Activated CD8-positive, alpha-beta T cell treated with anti-CD3 and anti-CD28 coated beads, Interleukin-2, amount 10 ng/mL, durations not matched to agents 7 days and 5 days (primary cell): ENCODE measurements around the gene MAGI2. TPM values are rescaled to one million over a fixed set of nuclear protein-coding genes. Genes with fewer than 3 reads are reported as not detected.
A peak's percentile ranks its signal among the peaks of the same experiment; 100 is the strongest.
"Not testable (repeated sequence)": the region's sequence is repeated elsewhere in the genome, so short reads cannot be mapped to it uniquely, and the experiment has no call there.

Source experiments
- ATAC-seq: fragments of 150-1000 bp; cut with Tn5 transposase; one replicate; pipeline ENCODE4 v1.10.0; 2021; ENCODE audit warnings: moderate library complexity
- CTCF ChIA-PET: fragments of 350-600 bp; sonication (Branson Sonifier 250); formaldehyde crosslinking; loops from one replicate; lab custom pipeline; 2021; ENCODE audit warnings: antibody characterized with exemption; lab: Charles Lee
- POLR2A ChIA-PET: fragments of 350-600 bp; sonication (Branson Sonifier 250); formaldehyde crosslinking; loops from one replicate; lab custom pipeline; 2021; ENCODE audit warnings: antibody characterized with exemption; lab: Charles Lee
- DNase-seq: peaks from one replicate; pipeline ENCODE4 v3.0.0-alpha.2; 2020
- H3K27ac Mint-ChIP-seq: one replicate; pipeline ENCODE4 v1.8.0; 2021; ENCODE audit warnings: mild to moderate bottlenecking, mixed read lengths
- H3K27me3 Mint-ChIP-seq: one replicate; pipeline ENCODE4 v1.8.0; 2021; ENCODE audit warnings: low read depth, mixed read lengths
- H3K36me3 Mint-ChIP-seq: one replicate; pipeline ENCODE4 v1.8.0; 2021; ENCODE audit warnings: low read depth, mixed read lengths
- H3K4me1 Mint-ChIP-seq: one replicate; pipeline ENCODE4 v1.8.0; 2021; ENCODE audit warnings: low read depth, mixed read lengths
- H3K4me3 Mint-ChIP-seq: one replicate; pipeline ENCODE4 v1.8.0; 2021; ENCODE audit warnings: mild to moderate bottlenecking, mixed read lengths
- H3K9me3 Mint-ChIP-seq: one replicate; pipeline ENCODE4 v1.8.0; 2022; ENCODE audit warnings: mixed read lengths; ENCODE audit not compliant: insufficient read depth
- total RNA-seq, 2 experiments: library from RNA; stranded (reverse); gene quantifications; one replicate each; pipeline ENCODE4 v1.2.3, GENCODE V29; 2021

The MAGI2 gene
- total RNA-seq, 2 experiments from 2014 or later: 0.05 TPM; not detected in 1

GRCh38 chr7:79464051-79464450 is 10.6 kb upstream of the MAGI2 start:
- ATAC-seq: no peak
- H3K9me3 Mint-ChIP-seq: no peaks in the 10 kb centered on the region
- POLR2A ChIA-PET: no interaction called here

GRCh38 chr7:79462390-79462789 is 8.9 kb upstream of the MAGI2 start:
- Mint-ChIP-seq H3K27me3 (peaks cover 5% of the 10 kb centered on the region), H3K4me1 (no peaks in the 10 kb centered on the region), H3K4me3 (no peak overlapping the region), H3K27ac (no peak overlapping the region), H3K36me3 (no peaks in the 10 kb centered on the region), H3K9me3 (no peaks in the 10 kb centered on the region)
- CTCF ChIA-PET: no interaction called here
- ATAC-seq (no peak), DNase-seq (no peak)
- POLR2A ChIA-PET: no interaction called here

More at GRCh38 chr7:79464051-79464450, 10.6 kb upstream of the MAGI2 start:
- Mint-ChIP-seq H3K27ac (no peak overlapping the region), H3K4me3 (no peak overlapping the region), H3K36me3 (no peaks in the 10 kb centered on the region), H3K4me1 (no peaks in the 10 kb centered on the region), H3K27me3 (peaks cover 5% of the 10 kb centered on the region)
- DNase-seq: no peak
- CTCF ChIA-PET: no interaction called here

- POLR2A ChIA-PET: no interaction called here
- Mint-ChIP-seq H3K27me3 (peaks cover 5% of the 10 kb centered on the region), H3K27ac (no peak overlapping the region), H3K9me3 (no peaks in the 10 kb centered on the region), H3K4me1 (no peaks in the 10 kb centered on the region), H3K4me3 (no peak overlapping the region), H3K36me3 (no peaks in the 10 kb centered on the region)
- DNase-seq (no peak), ATAC-seq (no peak)
- CTCF ChIA-PET: no interaction called here
These were observed 8.2 kb upstream of the MAGI2 start for GRCh38 chr7:79461660-79462059.

GRCh38 chr7:79459381-79459780 is 5.9 kb upstream of the MAGI2 start:
- no peak overlapping the region for H3K27ac Mint-ChIP-seq
- CTCF ChIA-PET: no interaction called here

GRCh38 chr7:79458796-79459195 is 5.3 kb upstream of the MAGI2 start:
- Mint-ChIP-seq H3K36me3 (no peaks in the 10 kb centered on the region), H3K27me3 (peaks cover 19% of the 10 kb centered on the region), H3K9me3 (no peaks in the 10 kb centered on the region), H3K4me3 (no peak overlapping the region), H3K27ac (no peak overlapping the region), H3K4me1 (no peaks in the 10 kb centered on the region)
- ATAC-seq (no peak), DNase-seq (no peak)
- ChIA-PET POLR2A (no interaction called here), CTCF (no interaction called here)

More at GRCh38 chr7:79459381-79459780, 5.9 kb upstream of the MAGI2 start:
- POLR2A ChIA-PET: no interaction called here
- peaks cover 15% of the 10 kb centered on the region for H3K27me3 Mint-ChIP-seq
- H3K4me1 Mint-ChIP-seq: no peaks in the 10 kb centered on the region
- no peaks in the 10 kb centered on the region for H3K36me3 Mint-ChIP-seq
- DNase-seq (no peak), ATAC-seq (no peak)
- no peak overlapping the region for H3K4me3 Mint-ChIP-seq
- H3K9me3 Mint-ChIP-seq: no peaks in the 10 kb centered on the region

GRCh38 chr7:79455173-79455790 is 1.8 kb upstream of the MAGI2 start:
- no peak for DNase-seq
- peaks cover 17% of the 10 kb centered on the region for H3K4me1 Mint-ChIP-seq
- ATAC-seq: no peak
- H3K4me3 Mint-ChIP-seq: no peak overlapping the region
- H3K9me3 Mint-ChIP-seq: no peaks in the 10 kb centered on the region
- ChIA-PET POLR2A (no interaction called here), CTCF (interaction anchor here (0.7 kb wide), 1 partner anchor 112 kb away, joined by 3 read pairs; no protein-coding TSS in a partner anchor)
- peaks cover 2% of the 10 kb centered on the region for H3K36me3 Mint-ChIP-seq
- peaks cover 53% of the 10 kb centered on the region for H3K27me3 Mint-ChIP-seq
- H3K27ac Mint-ChIP-seq: no peak overlapping the region

GRCh38 chr7:79454361-79454960 is 994 bp upstream of the MAGI2 start:
- H3K9me3 Mint-ChIP-seq: no peaks in the 10 kb centered on the region
- DNase-seq: no peak

GRCh38 chr7:79453266-79453557 is 255 bp downstream of the MAGI2 start:
- peaks cover 52% of the 10 kb centered on the region for H3K27me3 Mint-ChIP-seq
- H3K9me3 Mint-ChIP-seq: no peaks in the 10 kb centered on the region
- peaks cover 2% of the 10 kb centered on the region for H3K36me3 Mint-ChIP-seq
- peak overlapping the region; percentile 41 for H3K4me3 Mint-ChIP-seq
- peaks cover 17% of the 10 kb centered on the region for H3K4me1 Mint-ChIP-seq
- DNase-seq (no peak), ATAC-seq (no peak)
- POLR2A ChIA-PET: no interaction called here
- CTCF ChIA-PET: no interaction called here
- no peak overlapping the region for H3K27ac Mint-ChIP-seq

More at GRCh38 chr7:79454361-79454960, 994 bp upstream of the MAGI2 start:
- Mint-ChIP-seq H3K36me3 (peaks cover 2% of the 10 kb centered on the region), H3K4me3 (no peak overlapping the region), H3K27me3 (peaks cover 52% of the 10 kb centered on the region), H3K27ac (no peak overlapping the region), H3K4me1 (peaks cover 17% of the 10 kb centered on the region)
- POLR2A ChIA-PET: no interaction called here
- CTCF ChIA-PET: interaction anchor here (0.7 kb wide), 1 partner anchor 111 kb away, joined by 3 read pairs; no protein-coding TSS in a partner anchor
- no peak for ATAC-seq

- H3K36me3 Mint-ChIP-seq: peaks cover 2% of the 10 kb centered on the region
- H3K4me1 Mint-ChIP-seq: peaks cover 17% of the 10 kb centered on the region
- peak; percentile 11 for ATAC-seq
- DNase-seq: no peak
- H3K27me3 Mint-ChIP-seq: peaks cover 52% of the 10 kb centered on the region
- CTCF ChIA-PET: no interaction called here
- no peaks in the 10 kb centered on the region for H3K9me3 Mint-ChIP-seq
- POLR2A ChIA-PET: no interaction called here
- H3K4me3 Mint-ChIP-seq: peak overlapping the region; percentile 42
- no peak overlapping the region for H3K27ac Mint-ChIP-seq
These were observed 787 bp downstream of the MAGI2 start for GRCh38 chr7:79452495-79453265.

- POLR2A ChIA-PET: interaction anchor here (0.7 kb wide), 1 partner anchor 650 kb away, joined by 3 read pairs; no protein-coding TSS in a partner anchor
- no peak for DNase-seq
- Mint-ChIP-seq H3K4me1 (peaks cover 17% of the 10 kb centered on the region), H3K9me3 (no peaks in the 10 kb centered on the region), H3K27ac (no peak overlapping the region), H3K36me3 (peaks cover 2% of the 10 kb centered on the region), H3K4me3 (peak overlapping the region; percentile 0), H3K27me3 (peaks cover 52% of the 10 kb centered on the region)
- CTCF ChIA-PET: no interaction called here
- peak; percentile 55 for ATAC-seq
These were observed 1.4 kb downstream of the MAGI2 start for GRCh38 chr7:79452032-79452494.

- Mint-ChIP-seq H3K27ac (no peak overlapping the region), H3K36me3 (peaks cover 2% of the 10 kb centered on the region), H3K4me1 (peaks cover 17% of the 10 kb centered on the region), H3K4me3 (peak overlapping the region; percentile 0), H3K27me3 (peaks cover 52% of the 10 kb centered on the region), H3K9me3 (no peaks in the 10 kb centered on the region)
- ATAC-seq (no peak), DNase-seq (no peak)
- ChIA-PET POLR2A (interaction anchor here (0.7 kb wide), 1 partner anchor 650 kb away, joined by 3 read pairs; no protein-coding TSS in a partner anchor), CTCF (no interaction called here)
These were observed 1.9 kb downstream of the MAGI2 start for GRCh38 chr7:79451580-79451979.

GRCh38 chr7:79442766-79443165 is 10.7 kb downstream of the MAGI2 start:
- H3K9me3 Mint-ChIP-seq, H3K36me3 Mint-ChIP-seq, POLR2A ChIA-PET, H3K27me3 Mint-ChIP-seq, ATAC-seq, CTCF ChIA-PET, DNase-seq, H3K27ac Mint-ChIP-seq, H3K4me3 Mint-ChIP-seq, H3K4me1 Mint-ChIP-seq: not testable (repeated sequence)
